Kidney tubule cell (primary cell): Measurements from ENCODE around the gene EIF4H.
A peak's percentile ranks its signal among the peaks of the same experiment; 100 is the strongest.
"Not testable (repeated sequence)": the region's sequence is repeated elsewhere in the genome, so short reads cannot be mapped to it uniquely, and the experiment has no call there.

ENCODE experiments used
- DNase-seq: peaks from one replicate; pipeline ENCODE4 v3.0.0-alpha.2; 2018; ENCODE audit warnings: low spot score

EIF4H gene

DNA sequence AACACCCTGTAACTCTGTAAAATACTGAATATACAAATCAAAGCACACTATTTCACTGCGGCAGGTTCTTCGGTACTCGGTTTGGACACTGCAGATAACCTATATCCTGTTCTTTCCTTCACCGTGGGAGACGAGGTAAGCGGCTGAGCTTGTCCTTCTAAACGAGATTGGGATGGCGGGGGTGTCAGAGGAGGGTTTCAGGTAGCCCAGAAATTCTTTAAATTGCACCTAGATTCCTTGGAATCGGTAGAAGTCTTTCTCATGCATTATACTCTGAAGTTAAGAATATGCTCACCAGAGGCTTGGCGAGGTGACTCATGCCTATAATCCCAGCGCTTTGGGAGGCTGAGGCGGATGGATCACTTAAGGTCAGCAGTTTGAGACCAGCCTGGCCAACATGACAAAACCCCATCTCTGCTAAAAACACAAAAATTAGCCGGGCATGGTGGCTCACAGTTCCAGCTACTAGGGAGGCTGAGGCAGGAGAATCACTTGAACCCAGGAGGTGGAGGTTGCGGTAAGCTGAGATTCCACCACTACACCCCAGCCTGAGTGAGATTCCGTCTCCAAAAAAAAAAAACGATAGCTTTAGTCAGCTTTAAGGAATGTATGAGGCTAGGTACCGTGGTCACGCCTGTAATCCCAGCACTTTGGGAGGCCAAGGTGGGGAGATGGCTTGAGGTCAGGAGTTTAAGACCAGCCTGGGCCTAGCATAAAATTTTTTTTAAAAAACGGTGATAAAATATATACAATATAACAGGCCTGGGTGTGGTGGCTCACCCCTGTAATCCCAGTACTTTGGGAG is 25.6 kb downstream of the EIF4H start:
- peak; percentile 63 for DNase-seq

GRCh38 chr7:74202841-74203556 is 28.8 kb downstream of the EIF4H start:
- DNase-seq = peak; percentile 62

GRCh38 chr7:74203956-74204618 is 29.9 kb downstream of the EIF4H start:
- DNase-seq = no peak

- DNase-seq = not testable (repeated sequence)
These were observed 31.9 kb downstream of the EIF4H start for GRCh38 chr7:74206052-74206451.

DNA sequence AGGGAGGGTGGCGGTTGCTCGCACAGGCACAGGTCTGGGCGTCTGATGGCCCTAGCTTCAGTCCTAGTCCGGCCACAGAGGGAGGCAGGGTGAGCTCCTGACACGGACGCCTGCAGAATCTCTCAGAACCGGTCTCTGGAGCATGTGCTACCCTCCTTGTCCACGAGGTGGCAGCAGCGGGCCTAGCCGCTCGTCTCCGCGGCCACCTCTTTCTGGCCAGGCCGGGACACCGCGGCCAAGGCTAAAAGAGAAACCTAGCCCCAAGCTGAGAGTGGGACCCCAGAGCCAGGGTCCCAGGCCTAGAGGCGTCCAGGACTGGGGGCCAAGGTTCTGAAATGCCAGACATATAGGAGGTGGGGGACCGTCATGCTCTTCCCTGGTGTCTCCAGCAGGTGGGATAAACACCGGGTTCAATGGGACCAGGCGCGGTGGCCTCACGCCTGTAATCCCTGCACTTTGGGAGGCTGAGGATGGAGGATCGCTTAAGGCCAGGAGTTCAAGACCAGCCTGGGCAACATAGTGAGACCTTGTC is 32.5 kb downstream of the EIF4H start:
- peak; percentile 79 for DNase-seq

DNA sequence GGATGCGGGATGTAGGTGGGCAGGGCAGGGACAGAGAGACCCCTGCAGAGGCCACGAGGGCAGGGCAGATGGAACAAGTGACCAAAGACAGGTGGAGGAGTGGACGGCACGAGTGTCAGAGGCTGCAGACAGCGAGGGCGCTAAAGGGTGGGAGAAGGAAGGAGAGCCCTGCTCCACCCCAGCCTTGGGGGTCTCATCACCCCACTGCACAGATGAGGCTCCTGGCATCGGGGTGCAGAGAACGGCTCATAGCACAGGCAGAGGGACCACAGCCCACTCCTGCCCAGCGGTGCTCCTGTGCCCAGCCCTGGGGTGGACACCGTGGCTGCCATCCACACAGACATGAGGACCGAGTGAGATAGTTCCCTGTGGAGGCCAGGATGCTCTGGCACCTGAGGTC is 33.4 kb downstream of the EIF4H start:
- DNase-seq = no peak

DNA sequence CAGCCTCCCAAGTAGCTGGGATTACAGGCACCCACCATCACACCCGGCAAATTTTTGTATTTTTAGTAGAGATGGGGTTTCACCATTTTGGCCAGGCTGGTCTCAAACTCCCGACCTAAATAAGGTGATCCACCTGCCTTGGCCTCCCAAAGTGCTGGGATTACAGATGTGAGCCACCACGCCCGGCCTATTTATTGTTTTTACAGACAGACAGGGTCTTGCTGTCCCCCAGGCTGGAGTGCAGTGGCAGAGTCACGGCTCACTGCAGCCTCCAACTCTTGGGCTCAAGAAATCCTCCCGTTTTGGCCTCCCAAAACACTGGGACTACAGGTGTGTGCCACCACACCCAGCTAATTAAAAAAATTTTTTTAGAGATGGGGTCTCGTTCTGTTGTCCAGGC is 34.1 kb downstream of the EIF4H start:
- DNase-seq = not testable (repeated sequence)

DNA sequence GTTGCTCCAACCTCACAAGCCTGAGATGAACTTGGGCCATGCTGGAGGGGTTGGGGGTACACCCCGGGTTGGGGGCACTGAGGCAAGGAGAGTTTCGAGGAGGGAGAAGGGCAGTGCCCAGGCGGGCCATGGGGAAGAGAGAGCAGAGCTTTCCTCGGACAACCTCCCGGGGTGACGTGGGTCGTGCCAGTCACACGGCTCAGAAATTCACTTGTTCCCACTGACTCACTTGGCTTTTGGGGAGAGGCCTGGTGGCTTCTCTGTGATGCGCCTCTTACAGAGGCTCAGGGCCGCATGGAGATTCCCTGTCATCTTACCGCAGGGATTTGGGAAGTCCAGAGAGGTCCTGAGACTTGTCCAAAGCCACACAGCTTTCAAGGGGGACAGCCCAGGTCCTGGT is 38.5 kb downstream of the EIF4H start:
- DNase-seq = no peak

- DNase-seq = no peak
These were observed 40.9 kb downstream of the EIF4H start for GRCh38 chr7:74214816-74215630.

DNA sequence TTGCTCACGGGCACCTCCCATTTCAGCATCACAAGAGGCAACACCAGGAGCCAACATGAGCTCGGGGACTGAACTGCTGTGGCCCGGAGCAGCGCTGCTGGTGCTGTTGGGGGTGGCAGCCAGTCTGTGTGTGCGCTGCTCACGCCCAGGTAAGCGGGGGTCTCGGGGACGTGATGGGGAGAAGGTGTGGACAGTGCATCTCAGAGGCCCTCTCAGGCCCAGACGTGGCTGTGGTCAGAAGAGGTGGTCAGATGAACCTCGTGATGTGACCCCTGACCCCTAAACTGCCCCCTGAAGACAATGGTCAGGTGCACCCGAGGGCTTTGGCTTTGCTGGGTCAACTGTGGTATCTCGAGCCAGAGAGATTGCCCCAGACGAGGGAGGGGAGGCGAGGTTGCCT is 41.8 kb downstream of the EIF4H start:
- no peak for DNase-seq

DNA sequence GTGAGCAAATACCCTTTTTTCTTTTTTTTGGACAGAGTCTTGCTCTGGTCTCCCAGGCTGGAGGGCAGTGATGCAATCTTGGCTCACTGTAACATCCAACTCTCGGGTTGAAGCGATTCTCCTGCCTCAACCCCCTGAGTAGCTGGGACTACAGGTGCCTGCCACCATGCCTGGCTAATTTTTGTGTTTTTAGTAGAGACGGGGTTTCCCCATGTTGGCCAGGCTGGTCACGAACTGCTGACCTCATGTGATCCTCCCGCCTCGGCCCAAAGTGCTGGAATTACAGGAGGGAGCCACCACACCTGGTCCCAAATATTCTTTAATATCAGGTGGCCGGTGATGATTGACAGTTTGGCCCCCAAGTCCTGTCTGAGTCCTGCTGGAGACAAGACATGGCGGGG is 42.2 kb downstream of the EIF4H start:
- DNase-seq = no peak

GRCh38 chr7:74217455-74218342 is 43.5 kb downstream of the EIF4H start:
- DNase-seq = no peak

DNA sequence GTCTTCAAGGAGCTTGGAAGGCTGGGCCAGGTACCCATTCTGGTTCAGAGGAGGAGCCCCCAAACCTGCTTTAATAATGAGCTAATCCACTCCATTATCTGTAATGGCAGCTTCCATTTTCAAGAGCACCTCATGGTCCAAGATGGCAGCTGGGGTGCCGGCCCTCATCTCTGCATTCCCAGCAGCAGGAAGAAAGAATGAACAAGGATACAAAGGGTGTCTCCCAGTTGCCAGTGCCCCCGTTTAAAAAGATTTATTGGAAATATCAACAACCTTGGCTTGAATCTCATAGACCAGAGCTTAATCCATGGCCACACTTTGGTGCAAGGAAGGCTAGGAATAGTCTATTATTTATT is 44.2 kb downstream of the EIF4H start:
- DNase-seq = no peak

GRCh38 chr7:74219416-74219815 is 45.3 kb downstream of the EIF4H start:
- no peak for DNase-seq

DNA sequence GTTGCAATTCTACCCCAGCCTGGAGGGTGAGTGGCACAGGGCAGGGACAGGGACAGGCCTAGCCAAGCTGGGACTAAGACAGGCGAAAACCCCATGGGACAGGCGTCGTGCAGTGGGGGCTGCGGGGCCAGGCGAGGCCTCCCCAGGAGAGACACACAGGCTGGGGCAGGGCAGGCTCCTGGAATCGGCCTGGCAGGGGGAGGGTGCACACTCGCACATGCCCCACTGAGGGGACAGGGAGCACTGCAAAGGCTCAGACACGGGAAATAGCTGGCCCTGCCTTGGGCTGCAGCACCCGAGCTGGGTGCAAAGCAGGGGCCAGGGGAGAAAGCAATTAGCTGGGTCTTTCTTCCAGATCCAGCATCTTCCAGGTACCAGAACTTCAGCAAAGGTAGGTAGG is 46.1 kb downstream of the EIF4H start:
- DNase-seq = no peak

- no peak for DNase-seq
These were observed 47.6 kb downstream of the EIF4H start for GRCh38 chr7:74221713-74222112.

GRCh38 chr7:74222851-74223710 is 48.9 kb downstream of the EIF4H start:
- DNase-seq = no peak

GRCh38 chr7:74223711-74224510 is 49.8 kb downstream of the EIF4H start:
- no peak for DNase-seq

DNA sequence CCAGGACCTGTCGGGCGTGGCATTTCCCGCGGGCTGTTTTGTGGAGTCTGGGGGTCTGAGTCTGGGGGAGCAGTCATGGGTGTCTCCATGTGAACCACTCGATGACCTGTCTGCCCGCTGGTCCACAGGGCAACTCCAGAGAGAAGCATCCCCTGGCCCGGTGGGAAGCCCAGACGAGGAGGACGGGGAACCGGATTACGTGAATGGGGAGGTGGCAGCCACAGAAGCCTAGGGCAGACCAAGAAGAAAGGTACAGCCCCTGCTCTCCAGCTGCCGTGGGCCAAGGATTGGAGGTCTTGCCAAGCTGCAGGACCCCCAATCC is 50.3 kb downstream of the EIF4H start:
- DNase-seq = no peak
